ENCODE data around the gene ERG28. TPM values are rescaled to one million over a fixed set of nuclear protein-coding genes. Genes with fewer than 3 reads are reported as not detected.

The ERG28 gene
- total and polyA plus RNA-seq, 2 of the 13 experiments (the other 11 are each of a cell fraction or from before 2014, with no cell fraction given): 27.3 to 32.3 TPM

DNA sequence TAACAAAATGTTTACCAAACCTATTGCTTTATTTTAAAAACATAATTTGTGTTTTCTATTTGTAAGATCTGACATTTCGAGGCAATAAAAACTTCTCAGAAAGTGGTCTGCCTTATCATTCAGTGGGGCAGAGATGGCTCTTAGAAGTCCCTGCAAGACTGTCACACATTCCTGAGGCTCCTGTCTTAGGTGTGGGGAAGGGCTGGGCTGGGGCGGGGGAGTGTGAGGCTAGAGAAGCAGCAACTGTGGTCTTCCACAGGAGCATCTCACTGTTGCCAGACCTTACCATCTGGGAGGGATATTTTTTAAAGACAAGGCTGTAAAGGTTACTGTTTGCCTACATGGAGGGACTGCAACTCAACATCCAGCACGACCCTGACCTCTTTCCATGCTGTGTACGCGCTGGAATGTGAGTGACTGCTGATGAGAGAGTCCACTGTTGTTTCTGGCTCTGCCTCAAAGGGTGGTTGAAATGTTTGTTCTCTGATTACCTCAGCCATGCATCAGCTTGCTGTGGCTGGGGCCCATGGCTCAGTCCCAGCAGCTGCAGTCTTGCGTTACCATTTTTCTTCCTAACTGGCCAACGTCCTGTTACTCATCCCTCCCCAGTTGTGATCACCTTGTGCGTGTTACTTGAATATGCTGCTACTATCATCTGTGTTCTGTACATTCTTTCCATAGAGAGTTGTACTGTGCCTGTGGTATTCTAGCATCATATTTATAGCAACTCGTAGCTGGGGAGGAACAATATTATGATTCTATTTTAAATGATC lies 12.4 kb downstream of the ERG28 start (continued):
- TF ChIP-seq, protein P1, sequence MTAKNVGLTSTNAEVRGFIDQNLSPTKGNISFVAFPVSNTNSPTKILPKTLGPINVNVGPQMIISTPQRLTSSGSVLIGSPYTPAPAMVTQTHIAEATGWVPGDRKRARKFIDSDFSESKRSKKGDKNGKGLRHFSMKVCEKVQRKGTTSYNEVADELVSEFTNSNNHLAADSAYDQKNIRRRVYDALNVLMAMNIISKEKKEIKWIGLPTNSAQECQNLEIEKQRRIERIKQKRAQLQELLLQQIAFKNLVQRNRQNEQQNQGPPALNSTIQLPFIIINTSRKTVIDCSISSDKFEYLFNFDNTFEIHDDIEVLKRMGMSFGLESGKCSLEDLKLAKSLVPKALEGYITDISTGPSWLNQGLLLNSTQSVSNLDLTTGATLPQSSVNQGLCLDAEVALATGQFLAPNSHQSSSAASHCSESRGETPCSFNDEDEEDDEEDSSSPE (CRISPR knock-in tag; IDR thresholded peaks at IDR 0.05): peak; percentile 68
- peak; percentile 84; the same call in 1 of the 2 replicates for TF ChIP-seq ZFP36L1 (CRISPR knock-in tag; IDR thresholded peaks at IDR 0.05)
- TF ChIP-seq ZNF260 (CRISPR knock-in tag; IDR thresholded peaks at IDR 0.05; ENCODE audit: borderline replicate concordance, low read depth): no peak
- no peak for TF ChIP-seq PTBP1 (IDR thresholded peaks at IDR 0.05; ENCODE audit: low read depth, low read length, poor library complexity, severe bottlenecking)
- TF ChIP-seq ZNF17 (CRISPR knock-in tag; IDR thresholded peaks at IDR 0.05): no peak
- peak; percentile 71 for TF ChIP-seq ZC3H13 (CRISPR knock-in tag; IDR thresholded peaks at IDR 0.05)
- TF ChIP-seq ZBTB7B (CRISPR knock-in tag; IDR thresholded peaks at IDR 0.05): peak; percentile 95
- TF ChIP-seq, protein P2, sequence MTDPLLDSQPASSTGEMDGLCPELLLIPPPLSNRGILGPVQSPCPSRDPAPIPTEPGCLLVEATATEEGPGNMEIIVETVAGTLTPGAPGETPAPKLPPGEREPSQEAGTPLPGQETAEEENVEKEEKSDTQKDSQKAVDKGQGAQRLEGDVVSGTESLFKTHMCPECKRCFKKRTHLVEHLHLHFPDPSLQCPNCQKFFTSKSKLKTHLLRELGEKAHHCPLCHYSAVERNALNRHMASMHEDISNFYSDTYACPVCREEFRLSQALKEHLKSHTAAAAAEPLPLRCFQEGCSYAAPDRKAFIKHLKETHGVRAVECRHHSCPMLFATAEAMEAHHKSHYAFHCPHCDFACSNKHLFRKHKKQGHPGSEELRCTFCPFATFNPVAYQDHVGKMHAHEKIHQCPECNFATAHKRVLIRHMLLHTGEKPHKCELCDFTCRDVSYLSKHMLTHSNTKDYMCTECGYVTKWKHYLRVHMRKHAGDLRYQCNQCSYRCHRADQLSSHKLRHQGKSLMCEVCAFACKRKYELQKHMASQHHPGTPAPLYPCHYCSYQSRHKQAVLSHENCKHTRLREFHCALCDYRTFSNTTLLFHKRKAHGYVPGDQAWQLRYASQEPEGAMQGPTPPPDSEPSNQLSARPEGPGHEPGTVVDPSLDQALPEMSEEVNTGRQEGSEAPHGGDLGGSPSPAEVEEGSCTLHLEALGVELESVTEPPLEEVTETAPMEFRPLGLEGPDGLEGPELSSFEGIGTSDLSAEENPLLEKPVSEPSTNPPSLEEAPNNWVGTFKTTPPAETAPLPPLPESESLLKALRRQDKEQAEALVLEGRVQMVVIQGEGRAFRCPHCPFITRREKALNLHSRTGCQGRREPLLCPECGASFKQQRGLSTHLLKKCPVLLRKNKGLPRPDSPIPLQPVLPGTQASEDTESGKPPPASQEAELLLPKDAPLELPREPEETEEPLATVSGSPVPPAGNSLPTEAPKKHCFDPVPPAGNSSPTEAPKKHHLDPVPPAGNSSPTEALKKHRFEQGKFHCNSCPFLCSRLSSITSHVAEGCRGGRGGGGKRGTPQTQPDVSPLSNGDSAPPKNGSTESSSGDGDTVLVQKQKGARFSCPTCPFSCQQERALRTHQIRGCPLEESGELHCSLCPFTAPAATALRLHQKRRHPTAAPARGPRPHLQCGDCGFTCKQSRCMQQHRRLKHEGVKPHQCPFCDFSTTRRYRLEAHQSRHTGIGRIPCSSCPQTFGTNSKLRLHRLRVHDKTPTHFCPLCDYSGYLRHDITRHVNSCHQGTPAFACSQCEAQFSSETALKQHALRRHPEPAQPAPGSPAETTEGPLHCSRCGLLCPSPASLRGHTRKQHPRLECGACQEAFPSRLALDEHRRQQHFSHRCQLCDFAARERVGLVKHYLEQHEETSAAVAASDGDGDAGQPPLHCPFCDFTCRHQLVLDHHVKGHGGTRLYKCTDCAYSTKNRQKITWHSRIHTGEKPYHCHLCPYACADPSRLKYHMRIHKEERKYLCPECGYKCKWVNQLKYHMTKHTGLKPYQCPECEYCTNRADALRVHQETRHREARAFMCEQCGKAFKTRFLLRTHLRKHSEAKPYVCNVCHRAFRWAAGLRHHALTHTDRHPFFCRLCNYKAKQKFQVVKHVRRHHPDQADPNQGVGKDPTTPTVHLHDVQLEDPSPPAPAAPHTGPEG (CRISPR knock-in tag; IDR thresholded peaks at IDR 0.05): no peak
- TF ChIP-seq ZNF510 (CRISPR knock-in tag; IDR thresholded peaks at IDR 0.05; ENCODE audit: low read depth): no peak
- no peak for TF ChIP-seq ZNF501 (CRISPR knock-in tag; IDR thresholded peaks at IDR 0.05)
- TF ChIP-seq SYNCRIP (IDR thresholded peaks at IDR 0.05; ENCODE audit: insufficient read depth, low read depth, low read length): no peak
- TF ChIP-seq ZC3H4 (CRISPR knock-in tag; IDR thresholded peaks at IDR 0.05; ENCODE audit: borderline replicate concordance): no peak
- no peak for TF ChIP-seq GABPA (IDR thresholded peaks at IDR 0.05; ENCODE audit: low read depth, low read length)
- no peak; the same call in 1 of the 2 replicates for TF ChIP-seq GABPA (CRISPR knock-in tag; IDR thresholded peaks at IDR 0.05; ENCODE audit: low read depth)
- no peak for TF ChIP-seq RFX5 (IDR thresholded peaks at IDR 0.05; ENCODE audit: low read depth, low read length)
- no peak for TF ChIP-seq TMF1 (CRISPR knock-in tag; IDR thresholded peaks at IDR 0.05; ENCODE audit: low read depth)
- TF ChIP-seq, protein P3, sequence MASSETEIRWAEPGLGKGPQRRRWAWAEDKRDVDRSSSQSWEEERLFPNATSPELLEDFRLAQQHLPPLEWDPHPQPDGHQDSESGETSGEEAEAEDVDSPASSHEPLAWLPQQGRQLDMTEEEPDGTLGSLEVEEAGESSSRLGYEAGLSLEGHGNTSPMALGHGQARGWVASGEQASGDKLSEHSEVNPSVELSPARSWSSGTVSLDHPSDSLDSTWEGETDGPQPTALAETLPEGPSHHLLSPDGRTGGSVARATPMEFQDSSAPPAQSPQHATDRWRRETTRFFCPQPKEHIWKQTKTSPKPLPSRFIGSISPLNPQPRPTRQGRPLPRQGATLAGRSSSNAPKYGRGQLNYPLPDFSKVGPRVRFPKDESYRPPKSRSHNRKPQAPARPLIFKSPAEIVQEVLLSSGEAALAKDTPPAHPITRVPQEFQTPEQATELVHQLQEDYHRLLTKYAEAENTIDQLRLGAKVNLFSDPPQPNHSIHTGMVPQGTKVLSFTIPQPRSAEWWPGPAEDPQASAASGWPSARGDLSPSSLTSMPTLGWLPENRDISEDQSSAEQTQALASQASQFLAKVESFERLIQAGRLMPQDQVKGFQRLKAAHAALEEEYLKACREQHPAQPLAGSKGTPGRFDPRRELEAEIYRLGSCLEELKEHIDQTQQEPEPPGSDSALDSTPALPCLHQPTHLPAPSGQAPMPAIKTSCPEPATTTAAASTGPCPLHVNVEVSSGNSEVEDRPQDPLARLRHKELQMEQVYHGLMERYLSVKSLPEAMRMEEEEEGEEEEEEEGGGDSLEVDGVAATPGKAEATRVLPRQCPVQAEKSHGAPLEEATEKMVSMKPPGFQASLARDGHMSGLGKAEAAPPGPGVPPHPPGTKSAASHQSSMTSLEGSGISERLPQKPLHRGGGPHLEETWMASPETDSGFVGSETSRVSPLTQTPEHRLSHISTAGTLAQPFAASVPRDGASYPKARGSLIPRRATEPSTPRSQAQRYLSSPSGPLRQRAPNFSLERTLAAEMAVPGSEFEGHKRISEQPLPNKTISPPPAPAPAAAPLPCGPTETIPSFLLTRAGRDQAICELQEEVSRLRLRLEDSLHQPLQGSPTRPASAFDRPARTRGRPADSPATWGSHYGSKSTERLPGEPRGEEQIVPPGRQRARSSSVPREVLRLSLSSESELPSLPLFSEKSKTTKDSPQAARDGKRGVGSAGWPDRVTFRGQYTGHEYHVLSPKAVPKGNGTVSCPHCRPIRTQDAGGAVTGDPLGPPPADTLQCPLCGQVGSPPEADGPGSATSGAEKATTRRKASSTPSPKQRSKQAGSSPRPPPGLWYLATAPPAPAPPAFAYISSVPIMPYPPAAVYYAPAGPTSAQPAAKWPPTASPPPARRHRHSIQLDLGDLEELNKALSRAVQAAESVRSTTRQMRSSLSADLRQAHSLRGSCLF (CRISPR knock-in tag; IDR thresholded peaks at IDR 0.05; ENCODE audit: borderline replicate concordance): no peak
- peak; percentile 88 for TF ChIP-seq MXD4 (CRISPR knock-in tag; IDR thresholded peaks at IDR 0.05)

Data from HepG2 (cell line).